PC-9 (cell line): ENCODE data around the gene IMMP2L.

ENCODE experiments used
- EZH2 ChIP-seq: fragments of 200-600 bp; sonication (generic); IDR thresholded peaks from 2 replicates; pipeline ENCODE4 v1.8.0; 2017; ENCODE audit warnings: antibody characterized with exemption, low read depth
- TF ChIP-seq, protein P1 (sequence below): fragments of 200-600 bp; sonication (generic); conservative IDR thresholded peaks from 2 replicates; pipeline ENCODE4 v1.6.1; 2017; ENCODE audit warnings: mixed run types, antibody characterized with exemption, mild to moderate bottlenecking, moderate library complexity

GRCh38 chr7:111594602-111595001 lies 32.3 kb upstream of the IMMP2L start:
- TF ChIP-seq, protein P1, sequence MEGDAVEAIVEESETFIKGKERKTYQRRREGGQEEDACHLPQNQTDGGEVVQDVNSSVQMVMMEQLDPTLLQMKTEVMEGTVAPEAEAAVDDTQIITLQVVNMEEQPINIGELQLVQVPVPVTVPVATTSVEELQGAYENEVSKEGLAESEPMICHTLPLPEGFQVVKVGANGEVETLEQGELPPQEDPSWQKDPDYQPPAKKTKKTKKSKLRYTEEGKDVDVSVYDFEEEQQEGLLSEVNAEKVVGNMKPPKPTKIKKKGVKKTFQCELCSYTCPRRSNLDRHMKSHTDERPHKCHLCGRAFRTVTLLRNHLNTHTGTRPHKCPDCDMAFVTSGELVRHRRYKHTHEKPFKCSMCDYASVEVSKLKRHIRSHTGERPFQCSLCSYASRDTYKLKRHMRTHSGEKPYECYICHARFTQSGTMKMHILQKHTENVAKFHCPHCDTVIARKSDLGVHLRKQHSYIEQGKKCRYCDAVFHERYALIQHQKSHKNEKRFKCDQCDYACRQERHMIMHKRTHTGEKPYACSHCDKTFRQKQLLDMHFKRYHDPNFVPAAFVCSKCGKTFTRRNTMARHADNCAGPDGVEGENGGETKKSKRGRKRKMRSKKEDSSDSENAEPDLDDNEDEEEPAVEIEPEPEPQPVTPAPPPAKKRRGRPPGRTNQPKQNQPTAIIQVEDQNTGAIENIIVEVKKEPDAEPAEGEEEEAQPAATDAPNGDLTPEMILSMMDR = no peak
- TF ChIP-seq EZH2 = no peak
